Fibroblast of villous mesenchyme (primary cell): Measurements from ENCODE around the gene HOXD4. TPM values are rescaled to one million over a fixed set of nuclear protein-coding genes. Genes with fewer than 3 reads are reported as not detected.
A peak's percentile ranks its signal among the peaks of the same experiment; 100 is the strongest.

Experiments used
- DNase-seq: peaks from one replicate; pipeline ENCODE4 v3.0.0-alpha.2; 2010; ENCODE audit warnings: low read depth
- H3K4me3 ChIP-seq: 2 replicates; pipeline ENCODE4 v1.5.1; 2011; ENCODE audit warnings: low read depth, mild to moderate bottlenecking, low read length
- total RNA-seq: library from RNA; depleted of rRNA; stranded (reverse); fragments of >200 nt; gene quantifications from 2 replicates; pipeline ENCODE4 v1.2.3, GENCODE V29; 2012
- TF ChIP-seq, protein P1 (sequence below): IDR thresholded peaks from 2 replicates; pipeline ENCODE4 v1.5.1; 2012; ENCODE audit warnings: low read depth, mild to moderate bottlenecking, low read length; ENCODE audit not compliant: insufficient read depth

Gene HOXD4
- total RNA-seq, 1 donor: 7.8 TPM

GRCh38 chr2:176124947-176125771 is 26.2 kb upstream of the HOXD4 start:
- no peak for DNase-seq
- TF ChIP-seq, protein P1, sequence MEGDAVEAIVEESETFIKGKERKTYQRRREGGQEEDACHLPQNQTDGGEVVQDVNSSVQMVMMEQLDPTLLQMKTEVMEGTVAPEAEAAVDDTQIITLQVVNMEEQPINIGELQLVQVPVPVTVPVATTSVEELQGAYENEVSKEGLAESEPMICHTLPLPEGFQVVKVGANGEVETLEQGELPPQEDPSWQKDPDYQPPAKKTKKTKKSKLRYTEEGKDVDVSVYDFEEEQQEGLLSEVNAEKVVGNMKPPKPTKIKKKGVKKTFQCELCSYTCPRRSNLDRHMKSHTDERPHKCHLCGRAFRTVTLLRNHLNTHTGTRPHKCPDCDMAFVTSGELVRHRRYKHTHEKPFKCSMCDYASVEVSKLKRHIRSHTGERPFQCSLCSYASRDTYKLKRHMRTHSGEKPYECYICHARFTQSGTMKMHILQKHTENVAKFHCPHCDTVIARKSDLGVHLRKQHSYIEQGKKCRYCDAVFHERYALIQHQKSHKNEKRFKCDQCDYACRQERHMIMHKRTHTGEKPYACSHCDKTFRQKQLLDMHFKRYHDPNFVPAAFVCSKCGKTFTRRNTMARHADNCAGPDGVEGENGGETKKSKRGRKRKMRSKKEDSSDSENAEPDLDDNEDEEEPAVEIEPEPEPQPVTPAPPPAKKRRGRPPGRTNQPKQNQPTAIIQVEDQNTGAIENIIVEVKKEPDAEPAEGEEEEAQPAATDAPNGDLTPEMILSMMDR: no peak
- peak overlapping the region; percentile 51 for H3K4me3 ChIP-seq

DNA sequence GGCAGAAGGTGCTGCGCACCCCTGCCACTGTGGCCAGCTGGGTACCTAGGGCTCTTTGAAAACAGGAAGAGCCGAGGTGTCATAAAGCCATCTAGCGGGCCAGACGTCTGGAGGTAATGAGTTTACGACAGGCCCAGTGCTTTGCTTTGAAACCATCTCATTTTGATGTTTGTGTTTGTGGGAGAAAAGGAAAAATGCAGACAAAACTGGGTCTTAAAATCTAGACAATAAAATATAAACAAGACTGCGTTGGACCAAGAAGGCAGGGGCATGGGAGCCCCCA is 25.6 kb upstream of the HOXD4 start:
- TF ChIP-seq, protein P1: no peak
- DNase-seq: peak; percentile 27
- H3K4me3 ChIP-seq: no peak overlapping the region

GRCh38 chr2:176126929-176127773 is 24.2 kb upstream of the HOXD4 start:
- TF ChIP-seq, protein P1: peak; percentile 77
- peak overlapping the region; percentile 27 for H3K4me3 ChIP-seq
- DNase-seq: peak; percentile 81

- DNase-seq: no peak
- peak overlapping the region; percentile 48 for H3K4me3 ChIP-seq
- TF ChIP-seq, protein P1: no peak
These were observed 23.6 kb upstream of the HOXD4 start for GRCh38 chr2:176127774-176128072.

GRCh38 chr2:176128172-176128981 is 23.0 kb upstream of the HOXD4 start:
- H3K4me3 ChIP-seq: peak overlapping the region; percentile 48

More at GRCh38 chr2:176128172-176128981, 23.0 kb upstream of the HOXD4 start:
- DNase-seq: peak; percentile 34
- TF ChIP-seq, protein P1: no peak
